H1 (cell line): ENCODE measurements around the gene FBXW2. TPM values are rescaled to one million over a fixed set of nuclear protein-coding genes. Genes with fewer than 3 reads are reported as not detected.

Experiments
- CTCF ChIA-PET: fragments of 300-600 bp; sonication (Branson Sonifier 250); formaldehyde crosslinking; loops from one replicate; lab custom pipeline; 2021; ENCODE audit not compliant: partially characterized antibody; lab: Charles Lee
- POLR2A ChIA-PET: fragments of 300-600 bp; sonication (Branson Sonifier 250); formaldehyde crosslinking; loops from one replicate; lab custom pipeline; 2021; ENCODE audit warnings: inconsistent platforms; ENCODE audit not compliant: partially characterized antibody; lab: Charles Lee
- DNase-seq, 2 experiments: peaks; one replicate each; pipeline versions ENCODE4 v3.0.0 to v3.0.0-alpha.2; 2010 to 2022; ENCODE audit warnings: low spot score in 2 of 2, low read depth in 1 of 2, mixed read lengths in 1 of 2
- FAIRE-seq: peaks from 2 replicates; lab custom pipeline; 2011; peaks lifted over from hg19 to GRCh38; lab: Jason Lieb, UNC
- H2AFZ ChIP-seq: 2 replicates; pipeline ENCODE4 v1.8.1; 2012; ENCODE audit warnings: low read length, inconsistent platforms
- H2AK5ac ChIP-seq: 2 replicates; pipeline ENCODE4 v1.6.1; 2013; ENCODE audit warnings: low read depth, low read length
- H2BK120ac ChIP-seq: replicated peaks from 2 replicates; pipeline ENCODE3; 2013; ENCODE audit warnings: low read depth, low read length, inconsistent platforms
- H2BK12ac ChIP-seq: 2 replicates; pipeline ENCODE4 v1.6.1; 2013; ENCODE audit warnings: low read depth, low read length
- H2BK15ac ChIP-seq: 2 replicates; pipeline ENCODE4 v1.6.1; 2013; ENCODE audit warnings: low read length
- H2BK20ac ChIP-seq: 2 replicates; pipeline ENCODE4 v1.6.1; 2013; ENCODE audit warnings: low read length
- H2BK5ac ChIP-seq: 2 replicates; pipeline ENCODE4 v1.6.1; 2013; ENCODE audit warnings: low read depth, low read length
- H3K14ac ChIP-seq: 2 replicates; pipeline ENCODE4 v1.6.1; 2013; ENCODE audit warnings: inconsistent platforms; ENCODE audit not compliant: insufficient read length
- H3K18ac ChIP-seq: 2 replicates; pipeline ENCODE4 v1.6.1; 2013; ENCODE audit warnings: low read length; ENCODE audit errors: extremely low read depth
- H3K23ac ChIP-seq: 2 replicates; pipeline ENCODE4 v1.6.1; 2013; ENCODE audit warnings: inconsistent platforms; ENCODE audit not compliant: insufficient read length
- H3K23me2 ChIP-seq: 2 replicates; pipeline ENCODE4 v1.6.1; 2013; ENCODE audit warnings: low read depth, low read length
- H3K27ac ChIP-seq: 2 replicates; pipeline ENCODE4 v1.6.1; 2011; ENCODE audit warnings: low read depth, low read length, inconsistent platforms
- H3K27me3 ChIP-seq, 4 experiments: replicated peaks in 1 of 4; 1 replicate in 1 of 4; 2 replicates in 3 of 4; pipeline versions ENCODE4 v1.6.1 to v1.8.1; 2011 to 2013; ENCODE audit warnings: low read length in 3 of 4, mild to moderate bottlenecking in 3 of 4, inconsistent platforms in 2 of 4, mixed read lengths in 2 of 4, moderate library complexity in 1 of 4; ENCODE audit not compliant: control insufficient read depth in 3 of 4, insufficient read depth in 3 of 4; ENCODE audit errors: extremely low read depth in 1 of 4
- H3K36me3 ChIP-seq, 4 experiments: 2 replicates each; pipeline versions ENCODE4 v1.6.1 to v1.8.1; 2011 to 2013; ENCODE audit warnings: mild to moderate bottlenecking in 4 of 4, low read length in 3 of 4, moderate library complexity in 2 of 4, control low read depth in 1 of 4, inconsistent platforms in 1 of 4; ENCODE audit not compliant: insufficient read depth in 4 of 4, control insufficient read depth in 2 of 4
- H3K4ac ChIP-seq: replicated peaks from 2 replicates; pipeline ENCODE3; 2013; ENCODE audit warnings: low read length, low read depth, mixed read lengths, inconsistent platforms; ENCODE audit not compliant: insufficient read length
- H3K4me1 ChIP-seq, 4 experiments: replicated peaks in 1 of 4; 1 replicate in 1 of 4; 2 replicates in 3 of 4; pipeline versions ENCODE4 v1.6.1 to v1.8.1; 2011 to 2013; ENCODE audit warnings: low read length in 3 of 4, inconsistent platforms in 2 of 4, mixed read lengths in 1 of 4; ENCODE audit not compliant: insufficient read depth in 4 of 4, control insufficient read depth in 3 of 4
- H3K4me2 ChIP-seq, 2 experiments: 2 replicates each; pipeline versions ENCODE4 v1.6.1 to v1.8.1; 2011 to 2013; ENCODE audit warnings: low read depth in 2 of 2, low read length in 2 of 2, control low read depth in 1 of 2, inconsistent platforms in 1 of 2, mild to moderate bottlenecking in 1 of 2; ENCODE audit not compliant: insufficient read depth in 1 of 2
- H3K4me3 ChIP-seq, 4 experiments: fragments of 200-600, 300-600 bp in 1 of 4; sonication (generic), shearing (Covaris generic), sonication (Bioruptor Twin) in 1 of 4; 2 replicates each; pipeline versions ENCODE4 v1.5.1 to v1.8.1; 2011 to 2016; ENCODE audit warnings: low read length in 4 of 4, low read depth in 3 of 4, control low read depth in 2 of 4, inconsistent platforms in 2 of 4, mild to moderate bottlenecking in 2 of 4, mixed read lengths in 1 of 4, moderate library complexity in 1 of 4; ENCODE audit not compliant: insufficient read depth in 2 of 4; ENCODE audit errors: extremely low read depth in 1 of 4
- H3K56ac ChIP-seq: replicated peaks from 2 replicates; pipeline ENCODE3; 2013; ENCODE audit warnings: low read depth, mild to moderate bottlenecking, mixed read lengths, low read length, inconsistent platforms; ENCODE audit not compliant: insufficient read length
- H3K79me1 ChIP-seq: 2 replicates; pipeline ENCODE4 v1.6.1; 2013; ENCODE audit warnings: low read depth, low read length, control low read depth
- H3K79me2 ChIP-seq, 2 experiments: 2 replicates each; pipeline versions ENCODE4 v1.6.1 to v1.8.1; 2012 to 2013; ENCODE audit warnings: low read length in 2 of 2, mild to moderate bottlenecking in 2 of 2, inconsistent platforms in 1 of 2; ENCODE audit not compliant: insufficient read depth in 2 of 2, control insufficient read depth in 1 of 2
- H3K9ac ChIP-seq, 4 experiments: replicated peaks in 1 of 4; 1 replicate in 1 of 4; 2 replicates in 3 of 4; pipeline versions ENCODE4 v1.6.1 to v1.8.1; 2011 to 2013; ENCODE audit warnings: low read depth in 3 of 4, low read length in 3 of 4, control low read depth in 2 of 4, mild to moderate bottlenecking in 2 of 4, moderate library complexity in 2 of 4, inconsistent platforms in 1 of 4; ENCODE audit errors: extremely low read depth in 1 of 4
- H3K9me3 ChIP-seq, 2 experiments: 2 replicates each; pipeline versions ENCODE4 v1.6.1 to v1.8.1; 2012 to 2013; ENCODE audit warnings: mild to moderate bottlenecking in 2 of 2, moderate library complexity in 2 of 2, control low read depth in 1 of 2, inconsistent platforms in 1 of 2, low read depth in 1 of 2, low read length in 1 of 2, mixed read lengths in 1 of 2; ENCODE audit not compliant: insufficient read depth in 2 of 2
- H4K20me1 ChIP-seq, 2 experiments: replicated peaks in 1 of 2; 2 replicates each; pipeline versions ENCODE3 to v1.8.1; 2011 to 2013; ENCODE audit warnings: inconsistent platforms in 2 of 2, low read length in 2 of 2, mild to moderate bottlenecking in 1 of 2; ENCODE audit not compliant: insufficient read depth in 2 of 2, control insufficient read depth in 1 of 2
- H4K5ac ChIP-seq: 2 replicates; pipeline ENCODE4 v1.6.1; 2013; ENCODE audit warnings: low read length, low read depth, mixed read lengths, inconsistent platforms; ENCODE audit not compliant: insufficient read length
- H4K8ac ChIP-seq: 2 replicates; pipeline ENCODE4 v1.8.0; 2013; ENCODE audit warnings: mild to moderate bottlenecking, moderate library complexity, low read length, inconsistent platforms; ENCODE audit not compliant: insufficient read depth; ENCODE audit errors: extremely low read depth
- H4K91ac ChIP-seq: replicated peaks from 2 replicates; pipeline ENCODE3; 2013; ENCODE audit warnings: low read length, mixed read lengths, inconsistent platforms; ENCODE audit not compliant: insufficient read length
- BACH1 ChIP-seq: IDR thresholded peaks from 2 replicates; pipeline ENCODE4 v1.6.1; 2012; ENCODE audit warnings: low read length, improper control_type of control experiment
- CEBPB ChIP-seq: IDR thresholded peaks from 2 replicates; pipeline ENCODE4 v1.6.1; 2012; ENCODE audit warnings: low read depth, low read length
- NANOG ChIP-seq: IDR thresholded peaks from 2 replicates; pipeline ENCODE4 v1.6.1; 2011; ENCODE audit warnings: low read length, low read depth, mild to moderate bottlenecking, inconsistent platforms; ENCODE audit not compliant: insufficient read depth, poor library complexity, severe bottlenecking
- PHF8 ChIP-seq: fragments of 200-600 bp; sonication (generic); conservative IDR thresholded peaks from 2 replicates; pipeline ENCODE4 v1.7.1; 2012; ENCODE audit warnings: low read depth, mild to moderate bottlenecking, inconsistent platforms, low read length, moderate library complexity
- RAD21 ChIP-seq, 2 experiments: IDR thresholded peaks in 1 of 2; conservative IDR thresholded peaks in 1 of 2; 2 replicates each; pipeline ENCODE4 v1.6.1; 2011; ENCODE audit warnings: low read depth in 2 of 2, low read length in 2 of 2, improper control_type of control experiment in 1 of 2, inconsistent platforms in 1 of 2, mild to moderate bottlenecking in 1 of 2, moderate library complexity in 1 of 2
- SIN3A ChIP-seq, 2 experiments: IDR thresholded peaks in 1 of 2; conservative IDR thresholded peaks in 1 of 2; 2 replicates each; pipeline ENCODE4 v1.6.1; 2011 to 2012; ENCODE audit warnings: low read length in 2 of 2, improper control_type of control experiment in 1 of 2, low read depth in 1 of 2, mild to moderate bottlenecking in 1 of 2
- SUZ12 ChIP-seq: fragments of 200-600 bp; sonication (generic); IDR thresholded peaks from 2 replicates; pipeline ENCODE4 v1.6.1; 2012; ENCODE audit warnings: mild to moderate bottlenecking, inconsistent platforms, low read length, moderate library complexity, mixed read lengths
- TCF12 ChIP-seq: IDR thresholded peaks from 2 replicates; pipeline ENCODE4 v1.6.1; 2011; ENCODE audit warnings: low read depth, mild to moderate bottlenecking, low read length
- USF2 ChIP-seq: IDR thresholded peaks from 2 replicates; pipeline ENCODE4 v1.6.1; 2011; ENCODE audit warnings: low read length, improper control_type of control experiment
- WGBS, 2 experiments: shearing (Covaris generic) in 1 of 2; methylation state at CpG; one replicate each; pipeline versions ENCODE4 v1.1.6 to v1.1.7; 2013 to 2015; ENCODE audit warnings: low lambda C conversion rate in 2 of 2, mixed read lengths in 2 of 2, inconsistent platforms in 1 of 2, low coverage in 1 of 2, missing lambda C conversion rate in 1 of 2; ENCODE audit not compliant: insufficient replicate concordance in 2 of 2, insufficient coverage in 1 of 2, insufficient read length in 1 of 2; ENCODE audit errors: extremely low coverage in 1 of 2, missing lambda C conversion rate in 1 of 2; 5-methylcytosine and 5-hydroxymethylcytosine counted together
- polyA plus RNA-seq, 7 experiments: library from polyadenylated mRNA; depleted of rRNA in 3 of 7; stranded (reverse) in 5 of 7; unstranded in 2 of 7; fragments of >200 nt in 5 of 7; fragments of 200-250 nt in 2 of 7; gene quantifications; 1 replicate in 5 of 7; 2 replicates in 1 of 7; 4 replicates in 1 of 7; pipeline versions ENCODE4 v1.2.1 to v1.2.3, GENCODE V29; 2011 to 2013; ENCODE audit warnings: missing spikeins in 2 of 7, mixed read lengths in 2 of 7
- total RNA-seq: library from RNA; stranded (reverse); fragmentation: NEBNext Ultra II Directional; extraction: Animal tissue kit (Norgen Biotek cat#: 25700); gene quantifications from 2 replicates; pipeline ENCODE4 v1.2.1, GENCODE V29; 2021

FBXW2 gene
- total and polyA plus RNA-seq, 2 of the 8 experiments (the other 6 are each of a cell fraction or from before 2014, with no cell fraction given), result 19.2 to 65.3 TPM

GRCh38 chr9:120818595-120818994, 25.4 kb upstream of the FBXW2 start:
- H3K23me2 ChIP-seq, result 0 out of 2 replicates have a peak, but pooled peaks cover 2% of the 10 kb centered on the region
- H3K4me2 ChIP-seq, result no peak overlapping the region
- no peaks in the 10 kb centered on the region for H3K9me3 ChIP-seq
- H2AK5ac ChIP-seq, result no peak overlapping the region
- no peak overlapping the region for H2BK15ac ChIP-seq
- H3K79me1 ChIP-seq, result no peaks in the 10 kb centered on the region
- H3K27me3 ChIP-seq, result no peaks in the 10 kb centered on the region
- no peaks in the 10 kb centered on the region for H3K4me1 ChIP-seq
- no peak overlapping the region for H3K18ac ChIP-seq
- no peak overlapping the region for H4K5ac ChIP-seq
- TF ChIP-seq SUZ12 (no peak), CEBPB (no peak), NANOG (no peak), USF2 (no peak), SIN3A (conservative IDR thresholded peaks at IDR 0.05 in 1 of 2, IDR thresholded peaks at IDR 0.05 in 1 of 2; ENCODE audit: low read depth in 1 of 2, low read length in 2 of 2) (no peak), BACH1 (no peak), RAD21 (IDR thresholded peaks at IDR 0.05 in 1 of 2, conservative IDR thresholded peaks at IDR 0.05 in 1 of 2; ENCODE audit: low read depth in 2 of 2, low read length in 2 of 2) (no peak), TCF12 (no peak), PHF8 (no peak)
- TF ChIP-seq, all 59 proteins: peak for 0
- H3K23ac ChIP-seq, result no peak overlapping the region
- H2BK5ac ChIP-seq, result no peak overlapping the region
- no peak overlapping the region for H3K4me3 ChIP-seq
- DNase-seq, result no peak
- no peak overlapping the region for H3K27ac ChIP-seq
- H3K79me2 ChIP-seq, result no peaks in the 10 kb centered on the region
- WGBS, 2 experiments, result 80% methylated on average over 1 of the region's 1 CpG; no CpG with 5 or more reads in 1 of the 2 experiments
- H3K14ac ChIP-seq, result no peak overlapping the region
- H4K8ac ChIP-seq, result no peak overlapping the region
- no peak overlapping the region for H3K56ac ChIP-seq
- no peak overlapping the region for H2BK20ac ChIP-seq
- H3K9ac ChIP-seq, result no peak overlapping the region
- no peak overlapping the region for H2BK12ac ChIP-seq
- ChIA-PET POLR2A (no interaction called here), CTCF (no interaction called here)
- no peak overlapping the region for H2BK120ac ChIP-seq
- H4K20me1 ChIP-seq, result no peaks in the 10 kb centered on the region
- no peak overlapping the region for H4K91ac ChIP-seq
- no peak overlapping the region for H3K4ac ChIP-seq
- peaks cover 2 to 47% (median 24%) of the 10 kb centered on the region in 4 experiments; a peak in 6 of 8 replicates for H3K36me3 ChIP-seq
- H2AFZ ChIP-seq, result no peak overlapping the region
- FAIRE-seq, result no peak
